SK-N-SH treated with all-trans-retinoic acid at 6 μM for 48 hours (cell line): Measurements from ENCODE around the gene CUBN.
A peak's percentile ranks its signal among the peaks of the same experiment; 100 is the strongest.

Experiments
- ATAC-seq: fragments of 200-7000 bp; cut with Tn5 transposase; 3 replicates; pipeline ENCODE4 v1.9.1; 2020; ENCODE audit warnings: mild to moderate bottlenecking, moderate library complexity
- ARNTL ChIP-seq: fragments of 450-650 bp; formaldehyde crosslinking; IDR thresholded peaks from 2 replicates; pipeline ENCODE4 v1.5.0; 2020; ENCODE audit warnings: low read depth, mild to moderate bottlenecking, moderate library complexity, borderline replicate concordance
- BACH2 ChIP-seq: fragments of 250-450 bp; sonication (Bioruptor Pico); IDR thresholded peaks from 2 replicates; pipeline ENCODE4 v1.9.0; 2021; ENCODE audit warnings: mild to moderate bottlenecking, borderline replicate concordance
- CREB5 ChIP-seq: fragments of 250-450 bp; sonication (Bioruptor Pico); IDR thresholded peaks from 2 replicates; pipeline ENCODE4 v1.5.1; 2020; ENCODE audit warnings: low read depth, mild to moderate bottlenecking, moderate library complexity
- CSDC2 ChIP-seq: fragments of 250-450 bp; sonication (Bioruptor Pico); IDR thresholded peaks from 2 replicates; pipeline ENCODE4 v1.5.0; 2020; ENCODE audit warnings: mild to moderate bottlenecking, moderate library complexity
- CSRNP3 ChIP-seq: fragments of 250-450 bp; sonication (Bioruptor Pico); IDR thresholded peaks from 2 replicates; pipeline ENCODE4 v1.5.1; 2021; ENCODE audit warnings: mild to moderate bottlenecking, moderate library complexity
- ESRRG ChIP-seq: fragments of 250-450 bp; sonication (Bioruptor Pico); IDR thresholded peaks from 2 replicates; pipeline ENCODE4 v1.6.1; 2021; ENCODE audit warnings: mild to moderate bottlenecking
- GLIS3 ChIP-seq: fragments of 250-450 bp; sonication (Bioruptor Pico); IDR thresholded peaks from 2 replicates; pipeline ENCODE4 v1.5.0; 2020; ENCODE audit warnings: mild to moderate bottlenecking, moderate library complexity
- ISL1 ChIP-seq: fragments of 250-450 bp; sonication (Bioruptor Pico); IDR thresholded peaks from 2 replicates; pipeline ENCODE4 v2.1.2; 2022; ENCODE audit warnings: mild to moderate bottlenecking, moderate library complexity
- OSR1 ChIP-seq: fragments of 250-450 bp; sonication (Bioruptor Pico); IDR thresholded peaks from 2 replicates; pipeline ENCODE4 v1.8.0; 2022; ENCODE audit warnings: moderate library complexity, mild to moderate bottlenecking, inconsistent platforms
- PATZ1 ChIP-seq: fragments of 250-450 bp; sonication (Bioruptor Pico); IDR thresholded peaks from 2 replicates; pipeline ENCODE4 v1.8.0; 2020; ENCODE audit warnings: mild to moderate bottlenecking, moderate library complexity, borderline replicate concordance
- POU6F1 ChIP-seq: fragments of 250-450 bp; sonication (Bioruptor Pico); IDR thresholded peaks from 2 replicates; pipeline ENCODE4 v1.8.0; 2021; ENCODE audit warnings: low read depth, mild to moderate bottlenecking, moderate library complexity, borderline replicate concordance
- PPARA ChIP-seq: fragments of 250-450 bp; sonication (Bioruptor Pico); IDR thresholded peaks from 2 replicates; pipeline ENCODE4 v1.5.0; 2020; ENCODE audit warnings: mild to moderate bottlenecking, borderline replicate concordance
- RARB ChIP-seq: fragments of 250-450 bp; sonication (Bioruptor Pico); IDR thresholded peaks from 2 replicates; pipeline ENCODE4 v1.8.0; 2021; ENCODE audit warnings: mild to moderate bottlenecking, moderate library complexity
- SNAI2 ChIP-seq: fragments of 250-450 bp; sonication (Bioruptor Pico); IDR thresholded peaks from 2 replicates; pipeline ENCODE4 v1.5.0; 2020; ENCODE audit warnings: mild to moderate bottlenecking, moderate library complexity
- TCF4 ChIP-seq: fragments of 250-450 bp; sonication (Bioruptor Pico); IDR thresholded peaks from 2 replicates; pipeline ENCODE4 v1.8.0; 2021; ENCODE audit warnings: mild to moderate bottlenecking, moderate library complexity, borderline replicate concordance
- TOX ChIP-seq: fragments of 250-450 bp; sonication (Bioruptor Pico); IDR thresholded peaks from 2 replicates; pipeline ENCODE4 v1.8.0; 2021; ENCODE audit warnings: mild to moderate bottlenecking, moderate library complexity, borderline replicate concordance
- TSHZ2 ChIP-seq: fragments of 250-450 bp; sonication (Bioruptor Pico); IDR thresholded peaks from 2 replicates; pipeline ENCODE4 v1.5.0; 2020; ENCODE audit warnings: mild to moderate bottlenecking, moderate library complexity
- ZC3H10 ChIP-seq: fragments of 250-450 bp; sonication (Bioruptor Pico); IDR thresholded peaks from 2 replicates; pipeline ENCODE4 v1.5.1; 2021; ENCODE audit warnings: mild to moderate bottlenecking, moderate library complexity
- ZFP30 ChIP-seq: fragments of 450-650 bp; formaldehyde crosslinking; IDR thresholded peaks from 2 replicates; pipeline ENCODE4 v1.5.0; 2022; ENCODE audit warnings: mild to moderate bottlenecking, moderate library complexity
- ZNF8 ChIP-seq: fragments of 450-650 bp; formaldehyde crosslinking; IDR thresholded peaks from 2 replicates; pipeline ENCODE4 v1.5.0; 2020; ENCODE audit warnings: mild to moderate bottlenecking, moderate library complexity

Gene CUBN

GRCh38 chr10:16845248-16845647 is 284.4 kb downstream of the CUBN start:
- TF ChIP-seq ZNF8 (CRISPR knock-in tag) (no peak), ISL1 (CRISPR knock-in tag) (0 out of 2 replicates have a peak, but pooled peaks have one; percentile 24)
- no peak for ATAC-seq

GRCh38 chr10:16843252-16843870 is 286.2 kb downstream of the CUBN start:
- TF ChIP-seq CSRNP3, result no peak
- TF ChIP-seq ARNTL (CRISPR knock-in tag), result no peak
- TF ChIP-seq ZC3H10 (CRISPR knock-in tag), result no peak
- TF ChIP-seq OSR1 (CRISPR knock-in tag), result no peak
- no peak for TF ChIP-seq ISL1 (CRISPR knock-in tag)
- TF ChIP-seq TSHZ2 (CRISPR knock-in tag), result no peak
- no peak for TF ChIP-seq ESRRG
- TF ChIP-seq POU6F1 (CRISPR knock-in tag), result no peak
- TF ChIP-seq CSDC2 (CRISPR knock-in tag), result no peak
- TF ChIP-seq RARB (CRISPR knock-in tag), result no peak
- TF ChIP-seq TCF4 (CRISPR knock-in tag), result no peak
- no peak for TF ChIP-seq ZFP30 (CRISPR knock-in tag)
- no peak for TF ChIP-seq CREB5 (CRISPR knock-in tag)
- no peak for TF ChIP-seq GLIS3 (CRISPR knock-in tag)
- no peak for TF ChIP-seq PATZ1 (CRISPR knock-in tag)
- no peak for TF ChIP-seq TOX (CRISPR knock-in tag)
- no peak for TF ChIP-seq ZNF8 (CRISPR knock-in tag)
- no peak for TF ChIP-seq PPARA
- no peak for TF ChIP-seq BACH2 (CRISPR knock-in tag)
- TF ChIP-seq SNAI2 (CRISPR knock-in tag), result no peak
- peak; percentile 73 for ATAC-seq

- TF ChIP-seq PATZ1 (CRISPR knock-in tag) (no peak), CSDC2 (CRISPR knock-in tag) (no peak), ZC3H10 (CRISPR knock-in tag) (no peak), POU6F1 (CRISPR knock-in tag) (no peak), BACH2 (CRISPR knock-in tag) (no peak), TOX (CRISPR knock-in tag) (no peak), TCF4 (CRISPR knock-in tag) (no peak), ESRRG (no peak), ZNF8 (CRISPR knock-in tag) (no peak)
- no peak for ATAC-seq
These were observed 294.4 kb downstream of the CUBN start for GRCh38 chr10:16835228-16835627.
